Mesenteric fat pad (tissue), 1 donor: ENCODE measurements around the gene SLC4A8. TPM values are rescaled to one million over a fixed set of nuclear protein-coding genes. Genes with fewer than 3 reads are reported as not detected.

Experiments
- DNase-seq: peaks from one replicate; pipeline ENCODE4 v3.0.0-alpha.2; 2020; ENCODE audit warnings: low spot score
- total RNA-seq: library from RNA; stranded (reverse); fragmentation: NEBNext Ultra II Directional; extraction: Animal tissue kit (Norgen Biotek cat#: 25700); gene quantifications from one replicate; pipeline ENCODE4 v1.2.1, GENCODE V29; 2021
- donor health status: DM: yes; HTN: yes; CAD: no.

The SLC4A8 gene
- total RNA-seq, 1 donor from 2014 or later: 0.90 TPM

- DNase-seq: no peak
These were observed 29.1 kb upstream of the SLC4A8 start for GRCh38 chr12:51395283-51396230.

DNA sequence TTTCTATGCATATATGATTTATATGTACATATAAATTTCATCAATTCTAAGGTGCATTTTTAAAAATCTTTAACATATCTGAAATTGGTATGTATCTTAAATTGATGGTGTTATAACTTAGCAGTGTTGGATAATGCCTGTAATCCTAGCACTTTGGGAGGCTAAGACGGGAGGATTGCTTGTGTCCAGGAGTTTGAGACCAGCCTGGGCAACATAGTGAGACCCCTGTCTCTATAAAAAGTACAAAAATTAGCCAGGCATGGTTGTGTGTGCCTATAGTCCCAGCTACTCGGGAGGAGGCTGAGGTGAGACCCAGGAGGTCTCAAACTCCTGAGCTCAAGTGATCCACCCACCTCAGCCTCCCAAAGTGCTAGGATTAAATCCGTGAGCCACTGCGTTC is 27.0 kb upstream of the SLC4A8 start:
- DNase-seq: no peak

DNA sequence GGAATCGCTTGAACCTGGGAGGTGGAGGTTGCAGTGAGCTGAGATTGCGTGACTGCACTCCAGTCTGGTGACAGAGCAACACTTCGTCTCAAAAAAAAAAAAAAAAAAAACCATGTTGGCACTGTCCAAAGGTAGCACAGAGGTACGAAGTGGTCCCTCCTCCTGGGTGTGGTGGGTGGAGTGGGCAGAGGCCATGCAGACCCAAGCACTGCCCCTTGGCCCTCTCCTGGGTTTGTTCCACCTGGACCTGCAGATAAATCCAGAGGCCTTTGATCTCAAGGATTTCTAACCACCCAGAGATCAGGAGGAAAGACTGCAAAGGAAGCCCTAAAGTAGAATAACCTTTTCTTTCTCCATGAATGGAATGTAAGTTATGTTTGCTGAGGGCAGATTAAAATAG is 24.7 kb upstream of the SLC4A8 start:
- no peak for DNase-seq

DNA sequence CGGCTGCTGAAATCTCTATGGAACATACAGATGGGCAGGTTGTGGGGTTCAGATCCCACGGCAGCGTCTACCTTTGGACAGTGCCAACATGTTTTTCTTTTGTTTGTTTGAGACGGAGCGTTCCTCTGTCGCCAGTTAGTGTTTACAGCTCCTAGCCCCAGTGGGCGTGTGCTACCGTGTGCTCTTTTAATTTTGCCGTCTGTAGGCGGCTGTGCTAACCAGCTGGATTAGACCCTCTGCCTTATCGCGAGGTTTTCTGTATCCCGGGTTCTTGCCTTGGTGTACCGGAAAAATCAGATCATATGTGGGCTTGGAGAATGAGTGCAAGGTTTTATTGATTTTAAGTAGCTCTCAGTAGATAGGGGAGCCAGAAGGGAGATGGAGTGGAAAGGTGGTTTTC is 23.6 kb upstream of the SLC4A8 start:
- DNase-seq: no peak

- DNase-seq: no peak
These were observed 23.1 kb upstream of the SLC4A8 start for GRCh38 chr12:51401486-51401885.

GRCh38 chr12:51401900-51402299 is 22.7 kb upstream of the SLC4A8 start:
- no peak for DNase-seq

- no peak for DNase-seq
These were observed 21.5 kb upstream of the SLC4A8 start for GRCh38 chr12:51403159-51403558.

GRCh38 chr12:51403681-51404136 is 20.9 kb upstream of the SLC4A8 start:
- no peak for DNase-seq

GRCh38 chr12:51404627-51405026 is 20.0 kb upstream of the SLC4A8 start:
- no peak for DNase-seq

GRCh38 chr12:51405801-51406207 is 18.8 kb upstream of the SLC4A8 start:
- no peak for DNase-seq

DNA sequence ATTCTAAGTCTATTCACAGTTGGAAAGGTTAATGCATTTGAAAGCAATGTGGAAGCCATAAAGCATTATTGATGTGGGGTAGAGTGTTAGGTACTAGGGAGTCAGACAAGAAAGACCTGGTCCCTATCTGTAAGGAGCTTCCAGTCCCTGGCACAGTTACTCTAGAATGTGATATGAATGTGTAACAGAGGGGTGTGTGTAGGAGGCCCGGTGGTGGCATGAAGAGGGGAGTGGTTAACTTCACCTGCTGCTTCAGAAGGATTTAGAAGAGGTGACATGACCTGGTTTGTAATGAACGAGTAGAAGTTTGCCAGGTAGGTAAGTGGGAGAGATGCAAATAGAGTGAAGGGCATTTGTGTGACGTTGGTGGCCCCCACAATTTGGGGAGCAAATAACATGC is 18.3 kb upstream of the SLC4A8 start:
- no peak for DNase-seq

- DNase-seq: no peak
These were observed 17.8 kb upstream of the SLC4A8 start for GRCh38 chr12:51406859-51407258.

GRCh38 chr12:51407604-51408003 is 17.0 kb upstream of the SLC4A8 start:
- DNase-seq: no peak

DNA sequence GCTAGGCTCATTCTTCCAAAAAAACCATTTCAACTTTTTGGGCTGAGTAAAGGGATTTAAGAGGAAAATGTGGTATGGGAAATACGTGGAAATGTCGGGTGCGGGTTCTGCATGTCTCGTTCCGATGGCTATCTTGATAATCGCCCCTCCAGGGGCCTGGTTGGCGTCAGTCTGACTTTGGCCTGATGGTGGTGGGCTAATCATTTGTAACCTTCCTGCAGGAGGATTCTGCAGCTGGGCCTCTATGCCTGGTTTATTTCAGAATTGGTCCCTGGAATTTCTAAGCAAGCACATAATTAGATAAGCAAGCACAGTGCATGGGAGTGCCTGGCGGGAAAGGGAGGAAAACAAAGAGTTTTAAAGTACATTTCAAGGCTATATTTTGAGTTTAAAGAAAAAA is 14.8 kb upstream of the SLC4A8 start:
- DNase-seq: no peak

DNA sequence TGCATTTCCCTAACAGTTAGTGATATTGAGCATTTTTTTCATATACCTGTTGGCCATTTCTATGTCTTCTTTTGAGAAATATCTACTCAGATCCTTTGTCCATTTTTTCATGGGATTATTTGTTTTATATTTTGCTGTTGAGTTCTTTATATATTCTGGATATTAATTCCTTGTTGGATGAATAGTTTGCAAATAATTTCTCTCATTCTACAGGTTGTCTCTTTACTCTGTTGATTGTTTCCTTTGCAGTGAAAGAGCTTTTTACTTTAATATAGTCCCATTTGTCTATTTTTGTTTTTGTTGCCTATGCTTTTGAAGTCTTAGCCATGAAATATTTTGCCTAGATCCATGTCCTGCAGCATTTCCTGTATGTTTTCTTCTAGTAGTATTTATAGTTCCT is 11.5 kb upstream of the SLC4A8 start:
- DNase-seq: no peak

- no peak for DNase-seq
These were observed 10.8 kb upstream of the SLC4A8 start for GRCh38 chr12:51413791-51414190.

DNA sequence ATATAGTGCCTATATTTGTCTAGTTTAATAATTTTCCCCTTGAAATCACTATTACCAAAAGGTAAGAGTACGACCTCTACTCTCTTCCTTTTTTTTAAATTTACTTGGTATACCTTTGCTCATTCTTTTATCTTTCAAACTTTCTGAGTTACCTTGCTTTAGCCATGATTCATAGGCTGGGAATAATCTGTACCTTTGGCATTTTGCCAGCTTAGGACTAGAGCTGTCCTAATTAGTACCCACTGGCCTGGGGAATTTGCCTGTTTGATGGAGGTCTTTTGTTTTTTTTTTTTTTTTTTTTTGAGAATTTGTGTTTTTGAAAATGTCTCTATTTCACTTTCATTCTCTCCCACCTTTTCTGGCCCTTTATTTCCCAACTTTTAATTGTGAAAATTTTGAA is 8.7 kb upstream of the SLC4A8 start:
- DNase-seq: no peak

- no peak for DNase-seq
These were observed 6.8 kb upstream of the SLC4A8 start for GRCh38 chr12:51417826-51418225.

DNA sequence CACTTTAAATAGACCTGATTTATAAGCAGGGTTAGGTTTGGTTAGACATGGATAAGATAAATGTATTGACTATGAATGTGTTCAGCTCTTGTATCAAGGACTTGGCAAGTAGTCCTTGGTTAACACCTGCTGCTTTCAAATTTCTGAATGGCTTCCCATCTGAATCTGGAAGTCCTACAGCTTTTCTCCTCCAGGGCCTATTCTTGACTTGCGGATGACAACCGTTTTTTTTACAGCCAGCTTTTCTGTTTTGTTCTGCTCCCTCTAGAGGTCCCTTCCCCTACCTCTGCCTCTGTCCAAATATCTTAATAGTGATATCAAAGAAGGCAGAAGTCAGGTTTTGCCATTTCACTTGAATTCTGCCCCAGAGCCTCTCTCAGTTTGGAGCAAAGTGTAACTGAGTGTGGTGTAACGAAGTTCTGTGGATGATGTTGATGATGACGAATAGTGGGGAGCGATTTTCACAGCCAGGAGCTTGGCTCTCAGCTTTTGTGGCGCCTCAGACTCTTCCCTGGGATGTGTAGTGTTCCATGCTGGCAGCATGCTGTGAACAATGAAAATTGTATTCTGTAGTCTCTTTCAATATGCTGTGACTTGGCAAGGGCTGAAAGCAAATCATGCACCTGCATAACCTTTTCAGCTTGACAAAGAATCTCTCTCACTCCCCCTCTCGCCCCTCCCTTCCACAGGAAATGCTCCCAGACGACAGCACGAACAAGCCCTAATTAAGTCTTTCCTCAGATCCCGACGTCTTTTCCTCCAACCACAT is 5.0 kb upstream of the SLC4A8 start:
- DNase-seq: no peak

GRCh38 chr12:51421266-51421884 is 3.3 kb upstream of the SLC4A8 start:
- DNase-seq: no peak

DNA sequence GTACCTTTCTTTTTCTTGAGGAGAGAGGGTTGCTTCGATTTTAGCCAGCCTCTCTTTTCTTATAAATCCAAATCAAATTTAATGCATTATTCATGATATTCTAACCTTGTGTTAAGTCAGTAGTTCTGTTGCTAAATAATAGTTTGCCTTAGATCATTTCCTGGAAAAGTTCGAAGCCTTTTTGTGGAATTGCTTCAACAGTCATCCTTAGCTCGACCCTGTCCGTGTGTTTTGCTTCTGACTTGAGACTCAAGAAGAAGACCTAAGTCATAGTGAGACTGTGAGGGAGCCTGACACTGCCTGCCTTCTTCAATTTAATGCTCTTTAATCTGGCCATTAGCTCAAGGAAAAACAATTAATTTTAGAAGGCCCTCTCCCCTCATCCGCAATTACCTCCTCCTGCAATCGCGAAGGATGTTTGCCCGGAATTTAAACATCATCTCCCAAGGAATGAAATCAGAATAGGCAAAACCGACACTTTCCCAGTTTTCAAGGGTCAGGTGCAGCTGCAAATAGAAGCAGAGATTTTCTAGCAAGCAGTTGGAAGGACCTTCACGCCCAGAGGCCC is 453 bp upstream of the SLC4A8 start:
- DNase-seq: no peak

- no peak for DNase-seq
These were observed 3.6 kb downstream of the SLC4A8 start for GRCh38 chr12:51428256-51428655.
